Fibroblast of skin of scalp (primary cell): ENCODE data around the gene LAMA3.
A peak's percentile ranks its signal among the peaks of the same experiment; 100 is the strongest.

Source experiments
- DNase-seq: peaks from one replicate; pipeline ENCODE4 v3.0.0-alpha.2; 2013

LAMA3 gene

GRCh38 chr18:23982155-23983079, 293.2 kb downstream of the LAMA3 start:
- DNase-seq: peak; percentile 44

GRCh38 chr18:23983112-23983511, 293.9 kb downstream of the LAMA3 start:
- DNase-seq: no peak

GRCh38 chr18:23986600-23987359, 297.5 kb downstream of the LAMA3 start:
- DNase-seq: no peak

GRCh38 chr18:23990474-23991410, 301.5 kb downstream of the LAMA3 start:
- peak; percentile 11 for DNase-seq

GRCh38 chr18:23992089-23992940, 303.1 kb downstream of the LAMA3 start:
- peak; percentile 61 for DNase-seq

GRCh38 chr18:23992941-23993280, 303.7 kb downstream of the LAMA3 start:
- no peak for DNase-seq

GRCh38 chr18:23994361-23994902, 305.2 kb downstream of the LAMA3 start:
- peak; percentile 82 for DNase-seq

GRCh38 chr18:23995180-23995579, 305.9 kb downstream of the LAMA3 start:
- no peak for DNase-seq

GRCh38 chr18:23998018-23998417, 308.8 kb downstream of the LAMA3 start:
- no peak for DNase-seq

GRCh38 chr18:23998820-23999219, 309.6 kb downstream of the LAMA3 start:
- DNase-seq: no peak

GRCh38 chr18:24000613-24001490, 311.6 kb downstream of the LAMA3 start:
- DNase-seq: no peak

GRCh38 chr18:24002479-24002878, 313.2 kb downstream of the LAMA3 start:
- no peak for DNase-seq

- no peak for DNase-seq
Measured at GRCh38 chr18:24003288-24003687, 314.0 kb downstream of the LAMA3 start.

GRCh38 chr18:24003903-24004640, 314.8 kb downstream of the LAMA3 start:
- peak; percentile 16 for DNase-seq
